Measurements from ENCODE around the gene METTL17. TPM values are rescaled to one million over a fixed set of nuclear protein-coding genes. Genes with fewer than 3 reads are reported as not detected.

The METTL17 gene
- total and polyA plus RNA-seq, 2 of the 13 experiments (the other 11 are each of a cell fraction or from before 2014, with no cell fraction given): 122 to 199 TPM

- TF ChIP-seq, protein P1, sequence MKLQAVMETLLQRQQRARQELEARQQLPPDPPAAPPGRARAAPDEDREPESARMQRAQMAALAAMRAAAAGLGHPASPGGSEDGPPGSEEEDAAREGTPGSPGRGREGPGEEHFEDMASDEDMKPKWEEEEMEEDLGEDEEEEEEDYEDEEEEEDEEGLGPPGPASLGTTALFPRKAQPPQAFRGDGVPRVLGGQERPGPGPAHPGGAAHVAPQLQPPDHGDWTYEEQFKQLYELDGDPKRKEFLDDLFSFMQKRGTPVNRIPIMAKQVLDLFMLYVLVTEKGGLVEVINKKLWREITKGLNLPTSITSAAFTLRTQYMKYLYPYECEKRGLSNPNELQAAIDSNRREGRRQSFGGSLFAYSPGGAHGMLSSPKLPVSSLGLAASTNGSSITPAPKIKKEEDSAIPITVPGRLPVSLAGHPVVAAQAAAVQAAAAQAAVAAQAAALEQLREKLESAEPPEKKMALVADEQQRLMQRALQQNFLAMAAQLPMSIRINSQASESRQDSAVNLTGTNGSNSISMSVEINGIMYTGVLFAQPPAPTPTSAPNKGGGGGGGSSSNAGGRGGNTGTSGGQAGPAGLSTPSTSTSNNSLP (IDR thresholded peaks at IDR 0.05; ENCODE audit: low read depth, low read length): no peak; the same call in 1 of the 2 replicates
- peak; percentile 77 for TF ChIP-seq ZNF777 (CRISPR knock-in tag; IDR thresholded peaks at IDR 0.05)
- TF ChIP-seq, protein P2, sequence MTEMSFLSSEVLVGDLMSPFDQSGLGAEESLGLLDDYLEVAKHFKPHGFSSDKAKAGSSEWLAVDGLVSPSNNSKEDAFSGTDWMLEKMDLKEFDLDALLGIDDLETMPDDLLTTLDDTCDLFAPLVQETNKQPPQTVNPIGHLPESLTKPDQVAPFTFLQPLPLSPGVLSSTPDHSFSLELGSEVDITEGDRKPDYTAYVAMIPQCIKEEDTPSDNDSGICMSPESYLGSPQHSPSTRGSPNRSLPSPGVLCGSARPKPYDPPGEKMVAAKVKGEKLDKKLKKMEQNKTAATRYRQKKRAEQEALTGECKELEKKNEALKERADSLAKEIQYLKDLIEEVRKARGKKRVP (CRISPR knock-in tag; IDR thresholded peaks at IDR 0.05): 0 out of 4 replicates have a peak, but pooled peaks of 1 of the 2 experiments have one; percentile 25
- no peak for TF ChIP-seq ZNF230 (CRISPR knock-in tag; IDR thresholded peaks at IDR 0.05)
- no peak for TF ChIP-seq DPF2 (CRISPR knock-in tag; IDR thresholded peaks at IDR 0.05; ENCODE audit: borderline replicate concordance, low read depth)
- no peak for TF ChIP-seq LCORL (IDR thresholded peaks at IDR 0.05)
- peak; percentile 42; the same call in 1 of the 2 replicates for TF ChIP-seq LCORL (CRISPR knock-in tag; IDR thresholded peaks at IDR 0.05)
- TF ChIP-seq ZNF775 (CRISPR knock-in tag; IDR thresholded peaks at IDR 0.05; ENCODE audit: borderline replicate concordance): no peak
- no peak for TF ChIP-seq ZNF674 (CRISPR knock-in tag; IDR thresholded peaks at IDR 0.05; ENCODE audit: low read depth)
- TF ChIP-seq, protein P3, sequence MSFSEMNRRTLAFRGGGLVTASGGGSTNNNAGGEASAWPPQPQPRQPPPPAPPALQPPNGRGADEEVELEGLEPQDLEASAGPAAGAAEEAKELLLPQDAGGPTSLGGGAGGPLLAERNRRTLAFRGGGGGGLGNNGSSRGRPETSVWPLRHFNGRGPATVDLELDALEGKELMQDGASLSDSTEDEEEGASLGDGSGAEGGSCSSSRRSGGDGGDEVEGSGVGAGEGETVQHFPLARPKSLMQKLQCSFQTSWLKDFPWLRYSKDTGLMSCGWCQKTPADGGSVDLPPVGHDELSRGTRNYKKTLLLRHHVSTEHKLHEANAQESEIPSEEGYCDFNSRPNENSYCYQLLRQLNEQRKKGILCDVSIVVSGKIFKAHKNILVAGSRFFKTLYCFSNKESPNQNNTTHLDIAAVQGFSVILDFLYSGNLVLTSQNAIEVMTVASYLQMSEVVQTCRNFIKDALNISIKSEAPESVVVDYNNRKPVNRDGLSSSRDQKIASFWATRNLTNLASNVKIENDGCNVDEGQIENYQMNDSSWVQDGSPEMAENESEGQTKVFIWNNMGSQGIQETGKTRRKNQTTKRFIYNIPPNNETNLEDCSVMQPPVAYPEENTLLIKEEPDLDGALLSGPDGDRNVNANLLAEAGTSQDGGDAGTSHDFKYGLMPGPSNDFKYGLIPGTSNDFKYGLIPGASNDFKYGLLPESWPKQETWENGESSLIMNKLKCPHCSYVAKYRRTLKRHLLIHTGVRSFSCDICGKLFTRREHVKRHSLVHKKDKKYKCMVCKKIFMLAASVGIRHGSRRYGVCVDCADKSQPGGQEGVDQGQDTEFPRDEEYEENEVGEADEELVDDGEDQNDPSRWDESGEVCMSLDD (CRISPR knock-in tag; IDR thresholded peaks at IDR 0.05; ENCODE audit: borderline replicate concordance): peak; percentile 55; the same call in 1 of the 2 replicates
- TF ChIP-seq RBFOX2 (IDR thresholded peaks at IDR 0.05; ENCODE audit: low read depth, low read length): peak; percentile 46; the same call in 1 of the 2 replicates
- no peak for TF ChIP-seq PBX3 (CRISPR knock-in tag; IDR thresholded peaks at IDR 0.05; ENCODE audit: borderline replicate concordance)
- TF ChIP-seq, protein P4, sequence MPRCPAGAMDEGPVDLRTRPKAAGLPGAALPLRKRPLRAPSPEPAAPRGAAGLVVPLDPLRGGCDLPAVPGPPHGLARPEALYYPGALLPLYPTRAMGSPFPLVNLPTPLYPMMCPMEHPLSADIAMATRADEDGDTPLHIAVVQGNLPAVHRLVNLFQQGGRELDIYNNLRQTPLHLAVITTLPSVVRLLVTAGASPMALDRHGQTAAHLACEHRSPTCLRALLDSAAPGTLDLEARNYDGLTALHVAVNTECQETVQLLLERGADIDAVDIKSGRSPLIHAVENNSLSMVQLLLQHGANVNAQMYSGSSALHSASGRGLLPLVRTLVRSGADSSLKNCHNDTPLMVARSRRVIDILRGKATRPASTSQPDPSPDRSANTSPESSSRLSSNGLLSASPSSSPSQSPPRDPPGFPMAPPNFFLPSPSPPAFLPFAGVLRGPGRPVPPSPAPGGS (CRISPR knock-in tag; IDR thresholded peaks at IDR 0.05): peak; percentile 72; the same call in 1 of the 2 replicates
- no peak for TF ChIP-seq CENPBD1 (CRISPR knock-in tag; IDR thresholded peaks at IDR 0.05; ENCODE audit: borderline replicate concordance, low read depth)
- TF ChIP-seq MIER3 (CRISPR knock-in tag; IDR thresholded peaks at IDR 0.05; ENCODE audit: borderline replicate concordance): 0 out of 2 replicates have a peak, but pooled peaks have one; percentile 56
- TF ChIP-seq THAP9 (CRISPR knock-in tag; IDR thresholded peaks at IDR 0.05; ENCODE audit: borderline replicate concordance): peak; percentile 47; the same call in 1 of the 2 replicates
Observed at GRCh38 chr14:20970983-20971704, 18.6 kb upstream of the METTL17 start (continued).

All from HepG2 (cell line).